CD4-positive, alpha-beta T cell treated with Interferon alpha-2 for 1 hour (primary cell): ENCODE results near the gene SUSD1.
"Not testable (repeated sequence)": the region's sequence is repeated elsewhere in the genome, so short reads cannot be mapped to it uniquely, and the experiment has no call there.

ENCODE experiments used
- DNase-seq, 2 donors: peaks; one replicate each; pipeline ENCODE4 v3.0.0-alpha.2; 2020 to 2022

Gene SUSD1

DNA sequence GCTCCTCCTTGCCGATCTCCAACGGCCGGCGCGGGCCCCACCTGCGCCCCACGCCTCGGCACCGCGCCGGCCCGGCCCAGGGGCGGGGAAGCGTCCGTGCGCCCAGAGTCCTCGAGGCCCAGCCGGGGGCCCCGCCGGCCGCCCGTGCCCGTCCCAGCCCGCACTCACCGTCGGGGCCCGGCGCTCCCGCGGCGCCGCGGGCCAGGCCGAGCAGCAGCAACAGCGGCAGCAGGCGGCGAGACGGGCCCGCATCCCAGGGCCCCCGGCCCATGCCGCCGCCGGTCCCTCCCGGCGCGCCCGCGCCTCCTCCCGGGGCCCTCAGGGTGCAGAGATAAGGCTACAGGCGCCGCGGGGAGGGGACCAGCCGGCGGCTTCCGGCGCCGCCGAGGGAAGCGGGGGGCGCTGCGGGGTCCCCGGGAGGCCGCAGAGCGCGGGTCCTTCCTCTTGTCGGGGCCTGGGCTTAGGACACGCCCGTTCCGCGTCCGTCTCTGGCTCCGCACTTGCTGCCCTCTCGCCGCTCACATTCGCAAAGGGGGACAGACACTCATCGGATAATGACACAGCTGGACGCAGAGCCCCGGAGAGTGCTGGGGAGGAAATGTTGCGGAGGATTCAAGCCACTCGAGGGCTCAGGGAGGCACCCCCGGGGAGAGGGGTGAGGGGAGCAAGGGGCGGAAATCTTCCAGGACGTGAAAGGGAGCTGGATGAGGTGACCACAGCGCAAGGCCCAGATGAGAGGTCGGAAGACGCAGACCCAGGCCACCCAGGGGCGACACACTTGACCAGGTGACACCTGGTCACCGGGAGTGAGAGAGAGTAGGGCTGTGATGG is at the start of gene SUSD1:
TSS of gene SUSD1 (minus strand) at position 333 of the 831 bp plus-strand sequence. CDS start at position 271, 62 bp downstream.
- peak; percentile 29 to 52 for DNase-seq

DNA sequence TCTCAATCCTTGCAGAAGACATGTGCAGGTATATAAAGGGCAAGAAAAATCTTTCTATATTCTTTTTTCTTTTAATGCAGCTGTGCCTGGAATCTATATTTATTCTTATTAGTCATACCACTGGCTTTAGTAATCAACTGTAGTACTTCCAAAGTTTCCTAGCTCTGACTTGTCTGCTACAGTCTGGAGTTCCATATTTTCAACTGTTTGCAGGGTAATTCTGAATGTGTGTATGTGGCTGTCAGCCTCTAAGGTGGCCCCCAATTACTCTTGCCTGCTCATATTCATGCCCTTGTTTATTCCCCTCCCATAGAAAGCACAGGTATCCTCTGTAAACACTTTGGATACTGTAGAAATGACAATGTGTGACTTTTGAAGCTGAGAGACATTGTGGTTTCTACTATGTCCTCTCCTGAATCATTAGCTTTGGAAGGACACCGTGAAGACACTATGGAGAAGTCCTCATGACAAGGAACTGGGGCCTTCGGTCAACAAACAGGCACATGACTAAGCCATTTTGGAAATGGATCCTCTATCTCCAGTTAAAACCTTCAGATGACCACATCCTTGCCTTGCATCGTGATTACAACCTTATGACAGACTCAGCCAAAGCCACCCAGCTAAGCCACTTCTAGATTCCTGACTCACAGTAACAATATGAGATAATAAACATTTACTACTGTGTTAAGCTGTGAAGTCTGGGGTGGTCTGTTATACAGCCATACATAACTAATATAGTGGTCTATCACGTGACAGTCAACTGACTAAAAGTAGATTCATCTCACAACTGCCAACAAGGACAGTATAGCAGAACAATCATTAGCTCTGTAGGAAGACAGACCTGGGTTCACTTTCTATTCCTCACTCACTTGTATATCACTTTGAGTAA is 49.5 kb upstream of the SUSD1 start:
- DNase-seq = no peak

DNA sequence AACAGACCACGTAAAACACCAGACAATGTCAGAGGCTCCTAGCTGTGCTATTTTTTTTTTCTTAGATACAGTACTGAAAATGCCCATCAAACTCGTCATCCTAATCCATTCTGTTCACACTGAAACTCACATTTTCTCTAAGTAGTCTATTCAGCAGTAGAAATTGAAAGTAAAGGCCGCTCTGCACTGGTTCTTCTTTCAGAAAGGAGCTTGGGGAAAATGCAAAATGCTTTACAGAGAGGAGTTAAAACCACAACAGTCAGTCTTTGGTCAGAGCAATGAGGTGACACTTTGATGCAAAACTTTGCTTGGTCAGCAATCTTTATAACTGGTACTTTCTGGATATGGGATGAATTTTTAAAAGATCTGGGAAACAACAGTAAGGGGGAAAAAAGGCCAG is 43.8 kb upstream of the SUSD1 start:
- DNase-seq = peak in 1 of 2 donors; percentile 37

DNA sequence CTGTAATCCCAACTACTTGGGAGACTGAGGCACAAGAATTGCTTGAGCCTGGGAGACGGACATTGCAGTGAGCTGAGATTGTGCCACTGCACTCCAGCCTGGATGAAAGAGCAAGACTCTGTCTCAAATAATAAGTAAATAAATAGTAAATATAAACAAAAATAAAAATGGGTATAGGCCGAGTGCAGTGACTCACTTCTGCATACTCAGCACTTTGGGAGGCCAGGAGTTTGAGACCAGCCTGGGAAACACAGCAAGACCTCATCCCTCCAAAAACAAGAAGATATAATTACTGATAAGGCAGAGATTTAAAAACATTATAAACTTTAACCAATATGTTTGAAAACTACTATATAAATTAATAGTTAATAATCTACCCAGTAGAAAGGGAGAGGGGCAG is 37.8 kb upstream of the SUSD1 start:
- no peak for DNase-seq

DNA sequence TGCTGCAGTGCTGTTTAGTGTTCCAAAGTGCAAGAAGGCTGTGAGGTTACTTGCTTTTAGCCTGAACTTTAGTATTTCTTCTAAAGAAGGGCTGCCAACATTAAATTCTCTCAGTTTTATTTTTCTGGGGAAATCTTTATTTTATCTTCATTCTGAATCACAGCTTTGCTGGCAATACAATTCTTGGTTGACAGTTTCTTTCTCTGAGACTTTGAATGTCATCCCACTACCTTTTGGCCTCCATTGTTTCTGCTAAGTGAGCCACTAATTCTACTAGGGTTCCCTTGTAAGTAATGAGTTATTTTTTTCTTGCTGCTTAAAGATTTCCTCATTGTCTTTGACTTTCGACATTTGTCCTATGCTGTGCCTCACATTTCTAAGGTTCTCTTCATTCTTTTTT is 32.4 kb upstream of the SUSD1 start:
- DNase-seq = no peak

DNA sequence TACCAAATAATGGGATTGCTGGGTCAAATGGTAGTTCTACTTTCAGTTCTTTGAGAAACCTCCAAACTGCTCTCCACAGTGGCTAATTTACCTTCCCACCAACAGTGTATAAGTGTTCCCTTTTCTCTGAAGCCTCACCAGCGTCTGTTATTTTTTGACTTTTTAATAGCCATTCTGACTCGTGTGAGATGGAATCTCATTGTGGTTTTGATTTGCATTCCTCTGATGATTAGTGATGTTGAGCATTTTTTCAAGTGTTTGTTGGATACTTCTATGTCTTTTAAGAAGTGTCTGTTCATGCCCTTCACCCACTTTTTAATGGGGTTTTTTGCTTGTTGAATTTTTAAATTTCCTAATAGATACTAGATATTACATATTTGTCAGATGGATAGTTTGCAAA is 28.4 kb upstream of the SUSD1 start:
- DNase-seq = no peak

DNA sequence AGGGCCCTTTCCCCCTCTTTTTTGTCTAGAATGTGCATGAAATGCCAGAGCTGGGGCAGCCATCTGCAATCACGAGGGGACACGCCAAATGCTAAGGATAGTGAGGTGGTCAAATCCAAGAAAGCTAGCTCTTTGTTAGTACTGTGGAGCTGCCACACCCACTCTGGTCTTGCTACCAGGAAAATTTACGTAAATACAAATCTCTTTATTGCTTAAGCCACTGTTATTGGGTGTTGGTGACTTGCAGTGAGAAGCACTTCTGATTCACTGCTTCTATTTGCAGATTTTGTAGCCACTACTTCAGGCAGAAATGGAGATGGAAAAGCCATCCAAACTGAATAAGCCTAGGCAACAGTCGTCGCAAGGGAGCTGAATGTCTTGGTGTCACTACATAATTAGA is 25.6 kb upstream of the SUSD1 start:
- no peak for DNase-seq

DNA sequence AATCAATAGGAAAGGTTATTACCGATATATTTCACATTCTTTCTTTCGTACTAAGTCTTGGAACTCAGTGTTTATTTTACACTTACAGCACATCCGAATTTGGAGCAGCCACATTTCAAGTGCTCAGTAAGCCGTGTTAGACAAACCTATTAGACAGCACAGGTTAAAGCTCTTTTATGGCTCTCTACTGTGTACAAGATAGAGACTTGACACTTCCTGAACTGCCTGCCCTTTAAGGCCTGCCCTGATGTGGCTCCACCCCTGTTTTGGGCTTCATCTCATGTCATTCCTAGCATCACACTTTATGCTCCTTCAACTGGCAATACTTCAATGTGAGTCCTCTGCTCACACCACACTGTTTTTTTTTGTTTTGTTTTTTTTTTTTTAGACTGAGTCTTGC is 23.5 kb upstream of the SUSD1 start:
- DNase-seq = no peak

DNA sequence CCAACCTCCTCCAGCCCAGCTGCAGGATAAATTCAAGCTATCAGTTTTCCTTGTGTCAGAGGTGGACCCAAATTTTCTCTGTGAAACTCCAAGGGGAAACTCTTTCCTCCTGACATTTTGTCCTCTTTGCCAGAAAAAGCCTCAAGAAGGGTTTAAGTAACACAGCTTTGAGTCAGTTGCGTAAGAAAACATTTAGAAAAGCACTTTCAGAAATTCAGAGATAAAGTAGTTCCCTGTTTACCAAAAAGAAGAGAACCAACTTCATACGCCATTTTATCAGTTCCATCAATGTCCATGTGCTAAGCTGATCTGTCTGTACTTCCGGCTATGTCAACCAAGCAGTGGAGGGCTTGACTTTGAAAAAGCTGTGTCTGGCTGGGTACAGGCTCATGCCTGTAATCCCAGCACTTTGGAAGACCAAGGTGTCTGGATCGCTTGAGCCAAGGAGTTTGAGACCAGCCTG is 19.9 kb upstream of the SUSD1 start:
- no peak for DNase-seq

DNA sequence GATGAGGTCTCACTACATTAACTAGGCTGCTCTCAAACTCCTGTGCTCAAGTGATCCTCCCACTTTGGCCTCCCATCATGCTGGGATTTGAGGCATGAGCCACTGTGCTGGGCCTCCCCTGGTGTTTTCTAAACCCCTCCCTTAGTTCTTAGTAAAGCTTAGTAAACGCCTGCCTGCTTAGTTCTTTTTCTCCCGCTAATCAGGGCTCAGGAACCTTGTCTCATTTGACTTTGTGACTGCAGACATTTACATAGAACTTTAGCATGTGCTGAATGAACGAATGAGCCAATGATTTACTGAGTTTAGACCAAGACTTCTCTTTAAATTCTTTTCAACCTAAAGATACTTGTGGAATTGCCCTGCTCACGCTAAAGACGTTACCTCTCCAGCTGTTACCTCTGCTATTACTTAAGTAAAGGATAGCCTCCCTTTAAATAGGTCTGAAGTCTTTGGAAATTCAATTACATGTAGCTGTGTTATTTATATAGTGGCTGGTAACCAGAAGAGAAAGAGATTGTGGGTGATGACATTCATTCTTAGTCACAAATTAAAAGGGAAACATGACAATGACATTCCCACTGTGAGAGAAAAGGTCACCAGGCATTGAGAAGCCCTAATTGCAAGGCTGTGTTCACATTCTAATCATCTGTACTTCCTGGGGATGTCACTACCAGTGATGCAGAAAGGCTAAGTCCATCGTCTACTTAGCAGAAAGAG is 18.6 kb upstream of the SUSD1 start:
- no peak for DNase-seq

DNA sequence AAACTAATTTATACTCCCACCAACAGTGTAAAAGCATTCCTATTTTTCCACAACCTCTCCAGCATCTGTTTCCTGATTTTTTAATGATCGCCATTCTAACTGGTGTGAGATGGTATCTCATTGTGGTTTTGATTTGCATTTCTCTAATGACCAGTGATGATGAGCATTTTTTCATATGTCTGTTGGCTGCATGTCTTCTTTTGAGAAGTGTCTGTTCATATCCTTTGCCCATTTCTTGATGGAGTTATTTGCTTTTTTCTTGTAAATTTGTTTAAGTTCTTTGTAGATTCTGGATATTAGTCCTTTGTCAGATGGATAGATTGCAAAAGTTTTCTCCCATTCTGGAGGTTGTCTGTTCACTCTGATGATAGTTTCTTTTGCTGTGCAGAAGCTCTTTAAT is 15.2 kb upstream of the SUSD1 start:
- not testable (repeated sequence) for DNase-seq

DNA sequence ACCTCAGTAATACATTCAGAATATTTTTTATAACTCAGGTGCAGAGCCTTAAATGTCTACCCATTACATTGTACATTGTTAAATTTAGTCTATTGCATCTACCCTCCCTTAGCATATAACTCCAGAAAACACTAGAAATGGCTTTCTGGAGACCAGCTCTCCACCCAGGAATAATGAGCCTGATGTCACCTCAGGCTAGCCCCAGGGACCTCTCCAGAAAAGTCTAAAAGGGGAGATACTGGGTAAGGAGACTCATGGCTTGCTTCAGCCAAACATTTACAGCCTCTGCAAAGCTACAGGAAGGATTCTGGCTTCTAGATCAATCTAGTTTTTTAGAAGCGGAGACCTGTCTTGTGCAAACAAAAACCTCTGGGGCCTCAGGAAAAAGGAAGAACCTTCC is 13.8 kb upstream of the SUSD1 start:
- DNase-seq = no peak

DNA sequence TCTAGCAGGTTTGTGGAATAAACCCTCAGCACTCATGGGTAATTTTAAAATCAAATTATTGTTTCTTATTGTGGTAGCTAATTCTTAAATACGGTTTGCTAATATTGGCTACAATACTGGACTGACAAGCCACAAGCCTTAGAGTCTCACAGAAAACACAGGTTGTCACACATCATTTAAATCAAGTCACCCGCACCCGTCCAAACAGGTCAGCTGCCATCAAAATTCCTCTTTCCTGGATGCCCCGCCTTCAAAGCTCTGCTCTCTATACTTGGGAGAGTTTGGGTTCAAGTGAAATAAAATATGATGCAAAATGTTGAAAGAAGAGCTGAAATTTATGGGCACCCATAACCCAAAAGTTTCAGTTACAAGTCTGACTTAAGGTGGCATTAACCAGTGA is 12.3 kb upstream of the SUSD1 start:
- no peak for DNase-seq

DNA sequence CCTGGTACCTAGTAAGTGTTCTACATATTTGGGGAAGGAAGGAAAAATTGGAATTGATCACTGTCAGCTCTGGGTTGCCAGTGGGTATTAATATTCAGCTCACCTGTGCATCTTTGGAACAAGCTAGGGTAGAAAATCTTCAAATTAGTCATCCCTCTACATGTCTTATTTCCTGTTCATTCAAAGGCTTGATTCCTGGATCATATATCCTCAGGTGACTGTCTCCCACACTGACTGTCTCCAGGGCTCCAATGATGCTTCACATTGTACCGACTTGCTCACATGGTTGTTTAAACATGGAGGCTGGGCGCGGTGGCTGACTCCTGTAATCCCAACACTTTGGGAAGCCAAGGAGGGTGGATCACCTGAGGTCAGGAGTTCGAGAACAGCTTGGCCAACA is 11.6 kb upstream of the SUSD1 start:
- DNase-seq = no peak

DNA sequence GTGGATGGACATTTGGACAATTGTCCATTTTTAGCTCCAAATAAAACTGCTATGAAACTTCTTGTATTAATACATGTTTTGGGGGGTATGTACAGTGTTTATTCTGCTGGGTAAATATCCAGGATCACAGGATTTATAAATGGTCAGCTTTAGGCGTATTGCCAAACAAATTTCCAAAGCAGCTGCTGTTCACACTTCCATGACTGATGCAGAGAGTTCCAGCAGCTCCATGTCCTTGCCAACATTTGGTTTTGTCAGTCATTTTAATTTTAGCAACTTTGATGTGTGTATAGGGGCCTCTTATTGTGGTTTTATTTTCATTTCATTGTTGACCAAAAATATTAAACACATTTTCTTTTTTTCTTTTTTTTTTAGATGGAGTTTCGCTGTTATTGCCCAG is 9.8 kb upstream of the SUSD1 start:
- DNase-seq = no peak

DNA sequence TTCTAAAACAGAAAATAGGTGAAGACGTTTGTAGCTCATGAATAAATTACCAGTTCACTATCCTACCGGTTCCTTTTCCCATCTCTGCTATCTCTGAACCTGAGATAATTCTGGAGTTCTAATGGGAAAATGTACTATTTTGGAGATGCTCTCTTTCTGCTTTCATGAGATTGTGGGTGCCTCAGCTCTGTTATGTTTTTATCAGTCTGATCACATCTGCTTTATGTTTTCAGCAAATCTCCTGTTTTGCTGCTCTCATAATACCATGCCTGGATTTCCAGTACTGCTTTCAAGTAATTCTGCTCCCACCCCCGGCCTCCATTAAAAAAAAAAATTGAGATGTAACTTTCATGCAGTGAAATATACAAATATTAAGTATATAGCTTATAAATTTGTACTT is 9.1 kb upstream of the SUSD1 start:
- DNase-seq = no peak

DNA sequence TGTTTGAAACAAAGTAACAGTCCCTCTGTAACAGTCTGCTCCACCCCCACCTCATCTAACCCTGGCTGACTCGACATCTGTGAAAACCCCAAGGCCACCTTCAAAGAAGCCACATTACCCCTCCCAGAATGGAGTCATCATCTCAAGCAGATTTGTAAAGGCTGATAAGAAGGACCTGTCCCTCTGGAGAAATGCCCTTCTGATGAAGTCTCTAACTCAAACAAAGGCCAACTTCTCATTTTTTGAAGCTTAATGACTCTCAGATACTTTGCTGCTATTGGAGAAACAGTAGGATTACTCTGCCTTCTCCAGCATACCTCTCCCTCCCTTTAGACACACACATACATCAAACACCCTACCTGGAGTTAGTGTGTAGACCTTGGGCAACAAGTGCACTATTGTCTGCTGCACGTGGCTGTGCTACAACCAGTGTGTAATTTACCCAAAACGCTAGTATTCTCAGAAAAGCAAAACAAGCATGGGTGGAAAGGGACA is 5.3 kb upstream of the SUSD1 start:
- peak; percentile 32 to 72 for DNase-seq

DNA sequence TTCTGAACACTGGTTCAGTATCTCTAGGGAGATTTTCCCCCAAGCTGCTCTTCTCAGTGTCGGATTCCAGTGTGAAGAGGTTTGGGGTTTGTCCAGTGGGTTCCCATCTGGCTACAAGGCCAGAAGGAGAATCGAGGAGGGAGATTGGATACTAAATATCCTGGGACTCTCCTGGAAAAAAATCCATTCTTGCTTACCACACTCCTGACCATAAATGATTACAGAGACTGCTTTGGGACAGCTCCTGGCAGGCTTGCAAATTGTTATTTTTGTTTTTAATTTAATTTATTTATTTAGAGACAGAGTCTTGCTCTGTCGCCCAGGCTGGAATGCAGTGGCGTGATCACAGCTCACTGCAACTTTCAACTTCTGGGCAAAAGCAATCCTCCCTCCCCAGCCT is 4.7 kb upstream of the SUSD1 start:
- DNase-seq = no peak

DNA sequence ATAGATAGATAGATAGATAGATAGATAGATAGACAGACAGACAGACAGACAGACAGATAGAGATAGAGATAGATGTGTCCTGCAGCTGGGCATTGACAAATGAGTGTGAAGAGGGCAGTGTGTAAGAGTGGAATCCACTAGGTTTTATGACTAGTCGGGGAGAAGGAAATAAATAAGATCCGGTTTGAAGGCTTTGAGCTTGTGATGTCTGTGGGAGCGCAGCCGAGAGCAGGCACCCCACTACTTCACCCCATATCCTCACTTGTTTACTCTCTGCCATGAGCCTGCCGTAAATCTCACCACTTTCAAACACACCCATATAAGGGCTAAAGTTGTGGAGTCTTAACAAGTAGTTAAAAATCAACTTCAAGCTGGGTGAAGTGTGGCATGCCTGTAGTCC is 1.4 kb upstream of the SUSD1 start:
- peak in 1 of 2 donors; percentile 52 for DNase-seq

DNA sequence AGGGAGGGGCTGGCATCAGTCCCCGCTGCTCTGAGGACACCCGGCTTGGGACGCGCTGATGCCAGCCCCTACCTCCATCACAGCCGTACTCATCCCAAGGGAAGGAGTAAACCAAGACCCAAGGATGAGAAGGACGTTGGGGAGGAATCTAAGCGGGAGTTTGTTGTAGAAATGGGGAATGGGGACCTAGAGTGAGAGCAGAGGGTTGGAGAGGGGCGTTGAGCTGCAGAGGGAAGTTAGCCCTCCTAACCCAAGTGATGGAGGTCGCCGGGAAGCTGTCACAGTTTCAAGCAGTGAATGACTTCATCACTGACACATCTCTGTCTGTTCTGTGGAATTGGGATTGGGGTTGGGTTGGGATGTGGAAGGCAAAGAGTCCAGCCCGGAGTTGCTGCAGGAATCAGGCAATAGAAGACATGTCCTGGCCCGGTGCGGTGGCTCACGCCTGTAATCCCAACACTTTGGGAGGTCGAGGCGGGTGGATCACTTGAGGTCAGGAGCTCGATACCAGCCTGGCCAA is 759 bp upstream of the SUSD1 start:
- no peak for DNase-seq

DNA sequence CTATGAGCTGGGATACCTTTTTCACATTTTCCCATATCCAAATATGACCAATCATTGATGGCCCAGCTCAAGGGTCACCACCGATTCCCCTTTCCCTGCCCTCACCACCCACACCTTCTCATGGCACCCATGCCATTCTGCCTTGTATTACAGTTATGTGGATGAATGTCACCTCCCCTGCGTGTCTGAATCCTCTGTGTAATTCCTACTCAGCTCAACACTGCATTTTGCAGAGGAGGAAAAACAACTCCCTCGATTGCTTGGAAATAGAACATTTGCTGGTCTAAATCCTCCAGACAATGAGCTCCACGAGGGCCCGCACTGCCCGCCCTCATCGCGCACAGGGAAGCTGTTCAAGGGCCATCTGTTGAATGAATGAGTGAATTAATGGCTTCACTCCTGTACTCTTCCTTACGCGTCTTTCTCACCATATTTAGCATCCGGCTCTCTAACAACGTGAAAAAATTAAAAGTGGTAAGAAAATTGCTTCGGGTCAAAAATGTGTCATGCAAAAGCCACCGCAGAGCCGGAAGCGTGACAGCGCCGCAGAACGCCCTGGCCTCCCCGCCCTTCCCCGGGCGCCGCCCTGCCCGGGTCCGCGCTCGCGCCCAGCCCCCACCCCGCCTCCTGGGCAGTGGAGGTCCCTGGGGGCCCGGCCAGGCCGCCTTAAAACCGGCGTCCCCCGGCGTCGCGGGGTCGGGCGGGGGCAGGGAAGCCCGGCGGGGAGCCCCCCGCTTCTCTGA is 704 bp downstream of the SUSD1 start:
- DNase-seq = peak; percentile 75 to 83
